SK-N-SH (cell line): ENCODE data around the gene MRM3. TPM values are rescaled to one million over a fixed set of nuclear protein-coding genes. Genes with fewer than 3 reads are reported as not detected.

ENCODE experiments used
- CTCF ChIA-PET: fragments of 300-600, 350-600 bp; formaldehyde crosslinking; extraction: SDS; loops from one replicate; lab custom pipeline; 2021; lab: Yijun Ruan, JAX
- POLR2A ChIA-PET: fragments of 350-600 bp; sonication (Branson Sonifier 250); formaldehyde crosslinking; extraction: SDS; loops from one replicate; lab custom pipeline; 2020; ENCODE audit warnings: antibody characterized with exemption, inconsistent platforms; lab: Yijun Ruan, JAX
- DNase-seq: peaks from one replicate; pipeline ENCODE4 v3.0.0; 2012
- H2AFZ ChIP-seq: fragments of 200-600 bp; sonication (generic); 2 replicates; pipeline ENCODE4 v1.8.1; 2016; ENCODE audit warnings: antibody characterized with exemption, mild to moderate bottlenecking, low read depth
- H3F3A ChIP-seq: fragments of 200-600 bp; sonication (generic); replicated peaks from 2 replicates; pipeline ENCODE3; 2016; ENCODE audit warnings: antibody characterized with exemption, mild to moderate bottlenecking; ENCODE audit not compliant: insufficient read depth
- H3K27ac ChIP-seq, 2 experiments: fragments of 200-500 bp in 1 of 2; fragments of 200-600 bp in 1 of 2; sonication (Bioruptor generic) in 1 of 2; sonication (generic), shearing (Covaris generic) in 1 of 2; 2 replicates each; pipeline versions ENCODE4 v1.5.1 to v1.6.1; 2014 to 2016; ENCODE audit warnings: low read depth in 2 of 2, inconsistent platforms in 1 of 2, low read length in 1 of 2, mild to moderate bottlenecking in 1 of 2, mixed read lengths in 1 of 2
- H3K27me3 ChIP-seq: fragments of 200-600 bp; sonication (generic), shearing (Covaris generic); 2 replicates; pipeline ENCODE4 v1.6.1; 2016; ENCODE audit warnings: mixed run types; ENCODE audit not compliant: insufficient read depth
- H3K36me3 ChIP-seq, 2 experiments: fragments of 200-500 bp in 1 of 2; fragments of 200-600 bp in 1 of 2; sonication (Bioruptor generic) in 1 of 2; sonication (generic) in 1 of 2; replicated peaks in 1 of 2; 2 replicates each; pipeline versions ENCODE3 to v1.5.1; 2014 to 2016; ENCODE audit warnings: low read length in 1 of 2, mild to moderate bottlenecking in 1 of 2; ENCODE audit not compliant: insufficient read depth in 2 of 2, control insufficient read depth in 1 of 2
- H3K4me1 ChIP-seq, 2 experiments: fragments of 200-500 bp in 1 of 2; fragments of 200-600 bp in 1 of 2; sonication (Bioruptor generic) in 1 of 2; sonication (generic), shearing (Covaris generic) in 1 of 2; 2 replicates each; pipeline versions ENCODE4 v1.5.1 to v1.6.1; 2014 to 2016; ENCODE audit warnings: low read depth in 1 of 2, low read length in 1 of 2, mixed run types in 1 of 2; ENCODE audit not compliant: insufficient read depth in 2 of 2, control insufficient read depth in 1 of 2
- H3K4me2 ChIP-seq: fragments of 200-600 bp; sonication (generic), shearing (Covaris generic); 2 replicates; pipeline ENCODE4 v1.6.1; 2017; ENCODE audit warnings: mixed run types
- H3K4me3 ChIP-seq, 2 experiments: fragments of 200-500 bp in 1 of 2; fragments of 200-600 bp in 1 of 2; sonication (Bioruptor generic) in 1 of 2; sonication (generic), shearing (Covaris generic) in 1 of 2; 2 replicates each; pipeline versions ENCODE4 v1.5.1 to v1.8.1; 2014 to 2016; ENCODE audit warnings: low read depth in 2 of 2, inconsistent platforms in 1 of 2, low read length in 1 of 2, mild to moderate bottlenecking in 1 of 2, mixed read lengths in 1 of 2, moderate library complexity in 1 of 2
- H3K79me2 ChIP-seq: fragments of 200-600 bp; sonication (generic); 2 replicates; pipeline ENCODE4 v1.8.1; 2017; ENCODE audit warnings: mild to moderate bottlenecking; ENCODE audit not compliant: insufficient read depth
- H3K9ac ChIP-seq: fragments of 200-600 bp; sonication (generic); 2 replicates; pipeline ENCODE4 v1.6.1; 2017; ENCODE audit warnings: mixed run types
- H3K9me2 ChIP-seq: fragments of 200-600 bp; sonication (generic); 2 replicates; pipeline ENCODE4 v1.6.1; 2017; ENCODE audit warnings: mixed run types
- H3K9me3 ChIP-seq: fragments of 200-600 bp; sonication (generic); 2 replicates; pipeline ENCODE4 v1.6.1; 2017; ENCODE audit warnings: mixed run types, mild to moderate bottlenecking, moderate library complexity
- H4K20me1 ChIP-seq: fragments of 200-600 bp; sonication (generic); 2 replicates; pipeline ENCODE4 v1.6.1; 2017; ENCODE audit warnings: mild to moderate bottlenecking, mixed run types; ENCODE audit not compliant: insufficient read depth
- ELF1 ChIP-seq: IDR thresholded peaks from 2 replicates; pipeline ENCODE4 v1.4.0; 2012
- FOXJ3 ChIP-seq: sonication (generic); formaldehyde crosslinking; IDR thresholded peaks from 2 replicates; pipeline ENCODE4 v1.5.1; 2020; ENCODE audit warnings: mild to moderate bottlenecking, missing genetic modification reagents
- GABPA ChIP-seq: IDR thresholded peaks from 2 replicates; pipeline ENCODE4 v1.4.0; 2012; ENCODE audit warnings: low read depth, mild to moderate bottlenecking
- NRF1 ChIP-seq: IDR thresholded peaks from 2 replicates; pipeline ENCODE4 v1.6.1; 2012; ENCODE audit warnings: low read depth, mild to moderate bottlenecking, low read length
- RAD21 ChIP-seq: IDR thresholded peaks from 2 replicates; pipeline ENCODE4 v1.6.1; 2012; ENCODE audit warnings: mild to moderate bottlenecking, low read length
- REST ChIP-seq: IDR thresholded peaks from 2 replicates; pipeline ENCODE4 v1.6.1; 2012; ENCODE audit warnings: mild to moderate bottlenecking, low read depth, low read length, moderate library complexity
- RFX5 ChIP-seq: IDR thresholded peaks from 2 replicates; pipeline ENCODE4 v1.6.1; 2012; ENCODE audit warnings: mild to moderate bottlenecking, improper control_type of control experiment, low read length
- SIN3A ChIP-seq: IDR thresholded peaks from 2 replicates; pipeline ENCODE4 v1.6.1; 2012; ENCODE audit warnings: low read depth, mild to moderate bottlenecking, low read length, moderate library complexity, borderline replicate concordance
- SMC3 ChIP-seq: IDR thresholded peaks from 2 replicates; pipeline ENCODE4 v1.6.1; 2012; ENCODE audit warnings: low read depth, low read length, improper control_type of control experiment
- USF2 ChIP-seq: fragments of 150-350 bp; IDR thresholded peaks from 2 replicates; pipeline ENCODE4 v1.6.1; 2017; ENCODE audit warnings: antibody characterized with exemption, low read length, low read depth, borderline replicate concordance
- ZBTB33 ChIP-seq: IDR thresholded peaks from 2 replicates; pipeline ENCODE4 v1.4.0; 2012; ENCODE audit warnings: low read depth, borderline replicate concordance
- WGBS: methylation state at CpG from one replicate; pipeline ENCODE4 v1.1.6; 2017; ENCODE audit warnings: low lambda C conversion rate; 5-methylcytosine and 5-hydroxymethylcytosine counted together
- polyA plus RNA-seq, 3 experiments: library from polyadenylated mRNA; depleted of rRNA; stranded (reverse); fragments of >200 nt; gene quantifications; 2 replicates each; pipeline ENCODE4 v1.2.3, GENCODE V29; 2012

MRM3 gene
- polyA plus RNA-seq, 1 of the 3 experiments (the other 2 are of a cell fraction): 16.4 TPM

- TF ChIP-seq ZBTB33 (no peak), FOXJ3 (CRISPR knock-in tag) (no peak)
These were observed 16.1 kb downstream of the MRM3 start (continued) for GRCh38 chr17:798246-798645.

- Histone ChIP-seq H3F3A (no peaks in the 10 kb centered on the region), H3K9me3 (no peaks in the 10 kb centered on the region), H3K27ac (no peak overlapping the region), H3K9ac (no peak overlapping the region), H3K4me2 (no peak overlapping the region), H3K36me3 (no peaks in the 10 kb centered on the region), H3K4me1 (peaks cover 0 to 13% of the 10 kb centered on the region in 2 experiments; a peak in 1 of 4 replicates), H3K4me3 (no peak overlapping the region), H3K27me3 (peaks cover 6% of the 10 kb centered on the region; the same call in 1 of the 2 replicates), H2AFZ (no peak overlapping the region), H4K20me1 (no peaks in the 10 kb centered on the region), H3K9me2 (no peaks in the 10 kb centered on the region), H3K79me2 (no peaks in the 10 kb centered on the region)
- 83% methylated on average over 11 of the region's 11 CpGs for WGBS
- no peak for DNase-seq
- POLR2A ChIA-PET: no interaction called here
- CTCF ChIA-PET: interaction anchor here (0.7 to 9.2 kb wide), 6 partner anchors 31 to 387 kb away, joined by 3 to 155 read pairs (median 6); partner anchors contain the start of genes NXN and TIMM22
- TF ChIP-seq RFX5 (no peak), USF2 (no peak), SMC3 (no peak)
These were observed 17.1 kb downstream of the MRM3 start for GRCh38 chr17:799261-799660.

- POLR2A ChIA-PET: no interaction called here
- CTCF ChIA-PET: interaction anchor here (0.6 to 9.2 kb wide), 3 partner anchors 169 to 197 kb away, joined by 3 to 155 read pairs (median 69); partner anchors contain the start of genes NXN and TIMM22
- Histone ChIP-seq H3K4me1 (peaks cover 0 to 8% of the 10 kb centered on the region in 2 experiments; a peak in 1 of 4 replicates), H3K9ac (no peak overlapping the region), H3K9me3 (no peaks in the 10 kb centered on the region), H4K20me1 (no peaks in the 10 kb centered on the region), H3K9me2 (no peaks in the 10 kb centered on the region), H2AFZ (no peak overlapping the region), H3F3A (no peaks in the 10 kb centered on the region), H3K27me3 (peaks cover 16% of the 10 kb centered on the region; the same call in 1 of the 2 replicates), H3K4me2 (no peak overlapping the region), H3K27ac (no peak overlapping the region), H3K36me3 (no peaks in the 10 kb centered on the region), H3K4me3 (no peak overlapping the region), H3K79me2 (no peaks in the 10 kb centered on the region)
- no peak for DNase-seq
- WGBS: 74% methylated on average over 34 of the region's 39 CpGs
- TF ChIP-seq NRF1 (no peak), ELF1 (no peak), REST (no peak), RAD21 (no peak), GABPA (no peak), ZBTB33 (no peak), SIN3A (no peak), SMC3 (no peak), USF2 (no peak)
These were observed 18.5 kb downstream of the MRM3 start for GRCh38 chr17:800446-801242.
